Right atrium auricular region (tissue), 2 donors: Measurements from ENCODE around the gene KDELR3. TPM values are rescaled to one million over a fixed set of nuclear protein-coding genes. Genes with fewer than 3 reads are reported as not detected.
"Not testable (repeated sequence)": the region's sequence is repeated elsewhere in the genome, so short reads cannot be mapped to it uniquely, and the experiment has no call there.

ENCODE experiments used
- DNase-seq: peaks from one replicate; pipeline ENCODE4 v3.0.0-alpha.2; 2019; ENCODE audit warnings: low spot score
- H3K27ac ChIP-seq, 2 donors: fragments of 200-600 bp; sonication (generic); 1 replicate in 1 of 2; 2 replicates in 1 of 2; pipeline ENCODE4 v1.5.1; 2016 to 2019
- H3K27me3 ChIP-seq, 2 donors: fragments of 200-600 bp; sonication (generic); one replicate each; pipeline versions ENCODE4 v1.5.1 to v1.6.0; 2017 to 2019
- H3K36me3 ChIP-seq: fragments of 200-600 bp; sonication (generic); one replicate; pipeline ENCODE4 v1.5.1; 2016
- H3K4me1 ChIP-seq, 2 donors: fragments of 200-600 bp; sonication (generic); one replicate each; pipeline versions ENCODE4 v1.5.1 to v1.6.0; 2017 to 2019
- H3K4me3 ChIP-seq, 2 donors: fragments of 200-600 bp; sonication (generic); 1 replicate in 1 of 2; 2 replicates in 1 of 2; pipeline ENCODE4 v1.5.1; 2017 to 2019; ENCODE audit warnings: mild to moderate bottlenecking in 1 of 2, moderate library complexity in 1 of 2
- H3K9me3 ChIP-seq, 2 donors: fragments of 200-600 bp; sonication (generic); one replicate each; pipeline ENCODE4 v1.5.1; 2019
- CTCF ChIP-seq, 2 donors: fragments of 200-600 bp; sonication (generic); IDR thresholded peaks; one replicate each; pipeline ENCODE4 v1.5.1; 2019; ENCODE audit warnings: antibody characterized with exemption in 2 of 2
- total RNA-seq, 2 donors: library from RNA; depleted of rRNA; stranded (reverse); fragments of >200 nt; gene quantifications; one replicate each; pipeline ENCODE4 v1.1.0, GENCODE V29; 2016

KDELR3 gene
- total RNA-seq, 2 donors from 2014 or later: 8.0 to 9.2 TPM

GRCh38 chr22:38467438-38467903, 425 bp upstream of the KDELR3 start:
- DNase-seq: no peak
- no peak for TF ChIP-seq CTCF (IDR thresholded peaks at IDR 0.05)
- Histone ChIP-seq H3K27ac (peak overlapping the region; percentile 25 to 77), H3K4me1 (peaks cover 0 to 28% of the 10 kb centered on the region in 2 donors), H3K36me3 (no peaks in the 10 kb centered on the region), H3K9me3 (no peaks in the 10 kb centered on the region), H3K27me3 (no peaks in the 10 kb centered on the region), H3K4me3 (peak overlapping the region; percentile 51 to 65)

GRCh38 chr22:38468443-38469305, 778 bp downstream of the KDELR3 start:
- DNase-seq: no peak

GRCh38 chr22:38469306-38469781, 1.4 kb downstream of the KDELR3 start:
- no peaks in the 10 kb centered on the region for H3K36me3 ChIP-seq
- no peak overlapping the region for H3K27ac ChIP-seq
- H3K9me3 ChIP-seq: no peaks in the 10 kb centered on the region
- TF ChIP-seq CTCF (IDR thresholded peaks at IDR 0.05): no peak
- H3K4me3 ChIP-seq: no peak overlapping the region
- no peaks in the 10 kb centered on the region for H3K27me3 ChIP-seq
- H3K4me1 ChIP-seq: peaks cover 0 to 17% of the 10 kb centered on the region in 2 donors
- DNase-seq: no peak

More at GRCh38 chr22:38468443-38469305, 778 bp downstream of the KDELR3 start:
- H3K9me3 ChIP-seq: no peaks in the 10 kb centered on the region
- H3K27ac ChIP-seq: peak overlapping the region; percentile 54 to 77
- H3K4me1 ChIP-seq: peaks cover 0 to 20% of the 10 kb centered on the region in 2 donors
- H3K27me3 ChIP-seq: no peaks in the 10 kb centered on the region
- H3K36me3 ChIP-seq: no peaks in the 10 kb centered on the region
- peak overlapping the region; percentile 51 to 65 for H3K4me3 ChIP-seq
- no peak for TF ChIP-seq CTCF (IDR thresholded peaks at IDR 0.05)

GRCh38 chr22:38470179-38470578, 2.3 kb downstream of the KDELR3 start:
- not testable (repeated sequence) for H3K9me3 ChIP-seq, DNase-seq, H3K36me3 ChIP-seq, H3K4me3 ChIP-seq, H3K27me3 ChIP-seq, H3K27ac ChIP-seq
- H3K4me1 ChIP-seq: peaks cover 0 to 17% of the 10 kb centered on the region in 2 donors

GRCh38 chr22:38471237-38471636, 3.3 kb downstream of the KDELR3 start:
- Histone ChIP-seq H3K4me3 (no peak overlapping the region), H3K27ac (no peak overlapping the region), H3K27me3 (no peaks in the 10 kb centered on the region), H3K36me3 (no peaks in the 10 kb centered on the region), H3K9me3 (no peaks in the 10 kb centered on the region), H3K4me1 (peaks cover 0 to 17% of the 10 kb centered on the region in 2 donors)
- DNase-seq: no peak
- no peak for TF ChIP-seq CTCF (IDR thresholded peaks at IDR 0.05)

- peaks cover 2% of the 10 kb centered on the region for H3K36me3 ChIP-seq
- H3K27me3 ChIP-seq: no peaks in the 10 kb centered on the region
- no peak for TF ChIP-seq CTCF (IDR thresholded peaks at IDR 0.05)
- no peak overlapping the region for H3K27ac ChIP-seq
- H3K9me3 ChIP-seq: no peaks in the 10 kb centered on the region
- peaks cover 0 to 2% of the 10 kb centered on the region in 2 donors for H3K4me1 ChIP-seq
- no peak overlapping the region for H3K4me3 ChIP-seq
- DNase-seq: no peak
Observed at GRCh38 chr22:38474003-38474607, 6.2 kb downstream of the KDELR3 start.
